ENCODE results near the gene SYT7. TPM values are rescaled to one million over a fixed set of nuclear protein-coding genes. Genes with fewer than 3 reads are reported as not detected.

SYT7 gene
- polyA plus RNA-seq, 1 donor (not counting 4 experiments of a cell fraction or from before 2014, with no cell fraction given) = 2.6 TPM

DNA sequence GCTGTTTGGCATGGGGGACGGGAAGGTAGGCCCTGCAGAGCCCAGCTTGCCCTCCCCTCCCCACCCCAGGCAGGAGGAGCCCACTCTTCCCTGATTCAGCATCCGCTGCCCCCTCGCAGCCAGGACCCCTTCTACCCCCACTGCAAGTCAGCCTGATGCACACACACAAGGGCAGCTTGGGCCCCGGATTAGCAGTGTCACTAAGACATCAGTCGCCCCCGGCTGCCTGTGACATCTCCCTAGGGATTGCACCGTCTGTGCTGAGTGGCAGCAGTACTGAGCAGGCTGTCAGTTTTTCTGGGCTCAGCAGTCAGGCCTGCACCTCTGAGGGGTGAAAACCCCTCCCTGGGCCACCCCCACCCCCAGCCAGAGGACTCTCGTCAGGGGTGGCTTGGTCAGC is 30.4 kb upstream of the SYT7 start:
- TF ChIP-seq, protein P1, sequence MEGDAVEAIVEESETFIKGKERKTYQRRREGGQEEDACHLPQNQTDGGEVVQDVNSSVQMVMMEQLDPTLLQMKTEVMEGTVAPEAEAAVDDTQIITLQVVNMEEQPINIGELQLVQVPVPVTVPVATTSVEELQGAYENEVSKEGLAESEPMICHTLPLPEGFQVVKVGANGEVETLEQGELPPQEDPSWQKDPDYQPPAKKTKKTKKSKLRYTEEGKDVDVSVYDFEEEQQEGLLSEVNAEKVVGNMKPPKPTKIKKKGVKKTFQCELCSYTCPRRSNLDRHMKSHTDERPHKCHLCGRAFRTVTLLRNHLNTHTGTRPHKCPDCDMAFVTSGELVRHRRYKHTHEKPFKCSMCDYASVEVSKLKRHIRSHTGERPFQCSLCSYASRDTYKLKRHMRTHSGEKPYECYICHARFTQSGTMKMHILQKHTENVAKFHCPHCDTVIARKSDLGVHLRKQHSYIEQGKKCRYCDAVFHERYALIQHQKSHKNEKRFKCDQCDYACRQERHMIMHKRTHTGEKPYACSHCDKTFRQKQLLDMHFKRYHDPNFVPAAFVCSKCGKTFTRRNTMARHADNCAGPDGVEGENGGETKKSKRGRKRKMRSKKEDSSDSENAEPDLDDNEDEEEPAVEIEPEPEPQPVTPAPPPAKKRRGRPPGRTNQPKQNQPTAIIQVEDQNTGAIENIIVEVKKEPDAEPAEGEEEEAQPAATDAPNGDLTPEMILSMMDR (optimal IDR thresholded peaks at IDR 0.05 in 1 of 3, IDR thresholded peaks at IDR 0.05 in 1 of 3, conservative IDR thresholded peaks at IDR 0.05 in 1 of 3; ENCODE audit: extremely low read depth in 1 of 3, insufficient read depth in 2 of 3, low read length in 3 of 3) = no peak
- TF ChIP-seq EZH2 (IDR thresholded peaks at IDR 0.05; ENCODE audit: low read length) = no peak
- no peak for FAIRE-seq

GRCh38 chr11:61610905-61611304 is 30.0 kb upstream of the SYT7 start:
- no peak overlapping the region for H3K4me3 ChIP-seq (ENCODE audit: control insufficient read depth in 2 of 3, extremely low read depth in 1 of 3, insufficient read depth in 2 of 3, low read depth in 1 of 3, low read length in 3 of 3)
- TF ChIP-seq EZH2 (IDR thresholded peaks at IDR 0.05; ENCODE audit: low read length) = no peak
- TF ChIP-seq, protein P1 (optimal IDR thresholded peaks at IDR 0.05 in 1 of 3, IDR thresholded peaks at IDR 0.05 in 1 of 3, conservative IDR thresholded peaks at IDR 0.05 in 1 of 3; ENCODE audit: extremely low read depth in 1 of 3, insufficient read depth in 2 of 3, low read length in 3 of 3) = no peak
- no peak overlapping the region for H3K4me2 ChIP-seq (ENCODE audit: control insufficient read depth, extremely low read depth, insufficient read depth, low read depth, low read length)
- DNase-seq (ENCODE audit: low read depth, low spot score) (no peak), FAIRE-seq (no peak)
- H3K27ac ChIP-seq (ENCODE audit: control insufficient read depth, insufficient read depth, low read length) = no peak overlapping the region
- H3K36me3 ChIP-seq (ENCODE audit: control insufficient read depth in 2 of 2, extremely low read depth in 1 of 2, insufficient read depth in 2 of 2, low read length in 2 of 2) = no peaks in the 10 kb centered on the region
- no peaks in the 10 kb centered on the region for H3K9me1 ChIP-seq (ENCODE audit: control insufficient read depth, extremely low read depth, insufficient read depth, low read length)
- H3K27me3 ChIP-seq (ENCODE audit: control insufficient read depth, extremely low read depth, insufficient read depth, low read length) = no peaks in the 10 kb centered on the region
- H2AFZ ChIP-seq (ENCODE audit: control insufficient read depth, low read length) = no peak overlapping the region
- dilution Hi-C loops (cut with MboI; ENCODE audit: extremely low pct_ligation_motif_present, low sequenced_read_pairs) = no loop called here
- no peaks in the 10 kb centered on the region for H3K79me2 ChIP-seq (ENCODE audit: control insufficient read depth, insufficient read depth, low read length)
- H3K9me3 ChIP-seq (ENCODE audit: control insufficient read depth, low read depth, low read length) = no peaks in the 10 kb centered on the region
- H3K4me1 ChIP-seq (ENCODE audit: control insufficient read depth, extremely low read depth, insufficient read depth, low read length) = peaks cover 3% of the 10 kb centered on the region
- no peak overlapping the region for H3K9ac ChIP-seq (ENCODE audit: control insufficient read depth, extremely low read depth, insufficient read depth, low read length)
- no peaks in the 10 kb centered on the region for H4K20me1 ChIP-seq (ENCODE audit: control insufficient read depth, extremely low read depth, insufficient read depth, low read length)

More for the DNA sequence above, 30.4 kb upstream of the SYT7 start:
- no peak overlapping the region for H3K4me2 ChIP-seq (ENCODE audit: control insufficient read depth, extremely low read depth, insufficient read depth, low read depth, low read length)
- no peaks in the 10 kb centered on the region for H3K9me1 ChIP-seq (ENCODE audit: control insufficient read depth, extremely low read depth, insufficient read depth, low read length)
- no peaks in the 10 kb centered on the region for H4K20me1 ChIP-seq (ENCODE audit: control insufficient read depth, extremely low read depth, insufficient read depth, low read length)
- no peak overlapping the region for H3K9ac ChIP-seq (ENCODE audit: control insufficient read depth, extremely low read depth, insufficient read depth, low read length)
- no peaks in the 10 kb centered on the region for H3K36me3 ChIP-seq (ENCODE audit: control insufficient read depth in 2 of 2, extremely low read depth in 1 of 2, insufficient read depth in 2 of 2, low read length in 2 of 2)
- no peak overlapping the region for H3K27ac ChIP-seq (ENCODE audit: control insufficient read depth, insufficient read depth, low read length)
- H3K9me3 ChIP-seq (ENCODE audit: control insufficient read depth, low read depth, low read length) = no peaks in the 10 kb centered on the region
- no peak for DNase-seq (ENCODE audit: low read depth, low spot score)
- dilution Hi-C loops (cut with MboI; ENCODE audit: extremely low pct_ligation_motif_present, low sequenced_read_pairs) = no loop called here
- no peak overlapping the region for H3K4me3 ChIP-seq (ENCODE audit: control insufficient read depth in 2 of 3, extremely low read depth in 1 of 3, insufficient read depth in 2 of 3, low read depth in 1 of 3, low read length in 3 of 3)
- H2AFZ ChIP-seq (ENCODE audit: control insufficient read depth, low read length) = no peak overlapping the region
- no peaks in the 10 kb centered on the region for H3K79me2 ChIP-seq (ENCODE audit: control insufficient read depth, insufficient read depth, low read length)
- peaks cover 7% of the 10 kb centered on the region for H3K4me1 ChIP-seq (ENCODE audit: control insufficient read depth, extremely low read depth, insufficient read depth, low read length)
- H3K27me3 ChIP-seq (ENCODE audit: control insufficient read depth, extremely low read depth, insufficient read depth, low read length) = no peaks in the 10 kb centered on the region
